HEK293T (cell line): ENCODE results near the gene TAS1R2.
"Not testable (repeated sequence)": the region's sequence is repeated elsewhere in the genome, so short reads cannot be mapped to it uniquely, and the experiment has no call there.

Source experiments
- CTCF ChIA-PET: fragments of 350-600 bp; formaldehyde crosslinking; extraction: SDS; loops from one replicate; lab custom pipeline; 2021; ENCODE audit warnings: antibody characterized with exemption, inconsistent platforms; lab: Yijun Ruan, JAX
- POLR2A ChIA-PET: fragments of 350-600 bp; formaldehyde crosslinking; extraction: SDS; loops from one replicate; lab custom pipeline; 2020; ENCODE audit warnings: antibody characterized with exemption, inconsistent platforms; lab: Yijun Ruan, JAX
- DNase-seq: peaks from one replicate; pipeline ENCODE4 v3.0.0; 2012; ENCODE audit warnings: mixed read lengths; ENCODE audit errors: extremely low spot score
- ARNT ChIP-seq: fragments of 450-650 bp; IDR thresholded peaks from 2 replicates; pipeline ENCODE4 v1.6.1; 2017; ENCODE audit warnings: mild to moderate bottlenecking
- BHLHE40 ChIP-seq: fragments of 450-650 bp; IDR thresholded peaks from 2 replicates; pipeline ENCODE4 v1.6.1; 2016; ENCODE audit warnings: mild to moderate bottlenecking, moderate library complexity, borderline replicate concordance
- CTBP1 ChIP-seq: fragments of 450-650 bp; IDR thresholded peaks from 2 replicates; pipeline ENCODE4 v1.6.1; 2016; ENCODE audit warnings: borderline replicate concordance
- ELF4 ChIP-seq: fragments of 450-650 bp; IDR thresholded peaks from 2 replicates; pipeline ENCODE4 v1.6.1; 2017; ENCODE audit warnings: antibody characterized with exemption
- FOXA1 ChIP-seq: fragments of 450-650 bp; IDR thresholded peaks from 2 replicates; pipeline ENCODE4 v1.6.1; 2016; ENCODE audit warnings: mild to moderate bottlenecking
- FOXK2 ChIP-seq: fragments of 450-650 bp; IDR thresholded peaks from 2 replicates; pipeline ENCODE4 v1.6.1; 2016; ENCODE audit warnings: mild to moderate bottlenecking
- FOXM1 ChIP-seq: fragments of 450-650 bp; IDR thresholded peaks from 2 replicates; pipeline ENCODE4 v1.6.1; 2017; ENCODE audit warnings: mild to moderate bottlenecking, borderline replicate concordance
- HDGF ChIP-seq: fragments of 450-650 bp; IDR thresholded peaks from 2 replicates; pipeline ENCODE4 v1.6.1; 2017; ENCODE audit warnings: antibody characterized with exemption, borderline replicate concordance
- L3MBTL2 ChIP-seq: fragments of 450-650 bp; conservative IDR thresholded peaks from 2 replicates; pipeline ENCODE4 v1.6.1; 2016; ENCODE audit warnings: mild to moderate bottlenecking
- LEF1 ChIP-seq: fragments of 450-650 bp; IDR thresholded peaks from 2 replicates; pipeline ENCODE4 v1.6.1; 2017; ENCODE audit warnings: mild to moderate bottlenecking, borderline replicate concordance
- NFRKB ChIP-seq: fragments of 450-650 bp; IDR thresholded peaks from 2 replicates; pipeline ENCODE4 v1.6.1; 2016; ENCODE audit warnings: mild to moderate bottlenecking, moderate library complexity
- PKNOX1 ChIP-seq: fragments of 450-650 bp; IDR thresholded peaks from 2 replicates; pipeline ENCODE4 v1.6.1; 2016
- SP1 ChIP-seq: fragments of 450-650 bp; IDR thresholded peaks from 2 replicates; pipeline ENCODE4 v1.6.1; 2017
- SUZ12 ChIP-seq: fragments of 450-650 bp; IDR thresholded peaks from 2 replicates; pipeline ENCODE4 v1.6.1; 2016; ENCODE audit warnings: mild to moderate bottlenecking
- TARDBP ChIP-seq: fragments of 450-650 bp; IDR thresholded peaks from 2 replicates; pipeline ENCODE4 v1.6.1; 2016
- ZNF384 ChIP-seq: fragments of 450-650 bp; IDR thresholded peaks from 2 replicates; pipeline ENCODE4 v1.6.1; 2016

The TAS1R2 gene

GRCh38 chr1:18895317-18895716, 35.9 kb upstream of the TAS1R2 start:
- TF ChIP-seq BHLHE40 (no peak), FOXA1 (no peak), L3MBTL2 (no peak), SP1 (no peak), ELF4 (no peak), PKNOX1 (no peak), SUZ12 (no peak), LEF1 (no peak), TARDBP (no peak), NFRKB (no peak), FOXM1 (no peak), ARNT (no peak), ZNF384 (no peak)
- CTCF ChIA-PET, result interaction anchor here (1.1 kb wide), 1 partner anchor 18 kb away, joined by 3 read pairs; no protein-coding TSS in a partner anchor
- POLR2A ChIA-PET, result no interaction called here
- DNase-seq, result no peak

GRCh38 chr1:18893120-18893519, 33.7 kb upstream of the TAS1R2 start:
- TF ChIP-seq TARDBP (no peak), ELF4 (no peak), PKNOX1 (no peak), BHLHE40 (no peak), LEF1 (no peak), HDGF (no peak), NFRKB (no peak), L3MBTL2 (no peak)
- POLR2A ChIA-PET, result interaction anchor here (1.6 kb wide), 1 partner anchor 9 kb away, joined by 4 read pairs; the partner anchor contains the start of gene ALDH4A1
- CTCF ChIA-PET, result interaction anchor here (1.3 kb wide), 1 partner anchor 9 kb away, joined by 7 read pairs; no protein-coding TSS in a partner anchor
- DNase-seq, result no peak

- CTCF ChIA-PET, result interaction anchor here (1.0 kb wide), 1 partner anchor 9 kb away, joined by 3 read pairs; no protein-coding TSS in a partner anchor
- DNase-seq, POLR2A ChIA-PET: not testable (repeated sequence)
Measured at GRCh38 chr1:18891858-18892257, 32.4 kb upstream of the TAS1R2 start.

GRCh38 chr1:18891426-18891780, 31.9 kb upstream of the TAS1R2 start:
- ChIA-PET CTCF (interaction anchor here (1.0 kb wide), 1 partner anchor 9 kb away, joined by 3 read pairs; no protein-coding TSS in a partner anchor), POLR2A (no interaction called here)
- TF ChIP-seq FOXA1, result no peak
- no peak for TF ChIP-seq LEF1
- TF ChIP-seq SP1, result no peak
- no peak for TF ChIP-seq HDGF
- TF ChIP-seq FOXK2, result no peak
- no peak for TF ChIP-seq PKNOX1
- TF ChIP-seq CTBP1, result no peak
- TF ChIP-seq ARNT, result no peak
- TF ChIP-seq L3MBTL2, result no peak
- no peak for TF ChIP-seq FOXM1
- no peak for TF ChIP-seq BHLHE40
- no peak for TF ChIP-seq TARDBP
- no peak for TF ChIP-seq NFRKB
- no peak for TF ChIP-seq ELF4
- no peak for DNase-seq

- ChIA-PET CTCF (interaction anchor here (1.0 kb wide), 1 partner anchor 8 kb away, joined by 3 read pairs; no protein-coding TSS in a partner anchor), POLR2A (no interaction called here)
- no peak for DNase-seq
- TF ChIP-seq FOXK2, result no peak
Measured at GRCh38 chr1:18890706-18891425, 31.4 kb upstream of the TAS1R2 start.

GRCh38 chr1:18886003-18886335, 26.5 kb upstream of the TAS1R2 start:
- DNase-seq, result no peak
- TF ChIP-seq BHLHE40, result no peak
- TF ChIP-seq HDGF, result no peak
- TF ChIP-seq FOXM1, result no peak
- TF ChIP-seq ELF4, result no peak
- no peak for TF ChIP-seq SUZ12
- no peak for TF ChIP-seq FOXA1
- TF ChIP-seq LEF1, result no peak
- no peak for TF ChIP-seq L3MBTL2
- TF ChIP-seq TARDBP, result no peak
- TF ChIP-seq PKNOX1, result no peak
- CTCF ChIA-PET, result interaction anchor here (1.0 kb wide), 1 partner anchor 10 kb away, joined by 3 read pairs; no protein-coding TSS in a partner anchor
- POLR2A ChIA-PET, result no interaction called here
